Suprapubic skin (tissue), 4 donors: Measurements from ENCODE around the gene CHRNA4. TPM values are rescaled to one million over a fixed set of nuclear protein-coding genes. Genes with fewer than 3 reads are reported as not detected.

Source experiments
- DNase-seq, 2 donors: peaks; one replicate each; pipeline ENCODE4 v3.0.0-alpha.2; 2019; ENCODE audit warnings: low spot score in 2 of 2
- H3K27ac ChIP-seq: fragments of 200-600 bp; sonication (generic); one replicate; pipeline ENCODE4 v1.5.1; 2019
- H3K27me3 ChIP-seq: fragments of 200-600 bp; sonication (generic); one replicate; pipeline ENCODE4 v1.5.1; 2019
- H3K36me3 ChIP-seq: fragments of 200-600 bp; sonication (generic); one replicate; pipeline ENCODE4 v1.5.1; 2019
- H3K4me1 ChIP-seq: fragments of 200-600 bp; sonication (generic); one replicate; pipeline ENCODE4 v1.5.1; 2019
- H3K4me3 ChIP-seq: fragments of 200-600 bp; sonication (generic); one replicate; pipeline ENCODE4 v1.5.1; 2019; ENCODE audit warnings: mild to moderate bottlenecking
- H3K9me3 ChIP-seq: fragments of 200-600 bp; sonication (generic); one replicate; pipeline ENCODE4 v1.5.1; 2019
- EP300 ChIP-seq: sonication (generic); formaldehyde crosslinking; IDR thresholded peaks from one replicate; pipeline ENCODE4 v1.6.1; 2017; ENCODE audit warnings: antibody characterized with exemption
- POLR2A ChIP-seq, 2 donors: fragments of 450-650 bp; IDR thresholded peaks; one replicate each; pipeline ENCODE4 v1.6.1; 2017; ENCODE audit warnings: antibody characterized with exemption in 2 of 2, mild to moderate bottlenecking in 2 of 2, moderate library complexity in 2 of 2
- POLR2AphosphoS5 ChIP-seq, 3 donors: sonication (generic); formaldehyde crosslinking; IDR thresholded peaks; one replicate each; pipeline ENCODE4 v1.6.1; 2017; ENCODE audit warnings: antibody characterized with exemption in 3 of 3
- WGBS: methylation state at CpG from one replicate; pipeline ENCODE4 v1.1.5; 2018; 5-methylcytosine and 5-hydroxymethylcytosine counted together
- total RNA-seq, 4 donors: library from RNA; depleted of rRNA; stranded (reverse); fragments of >200 nt; gene quantifications; one replicate each; pipeline ENCODE4 v1.1.0, GENCODE V29; 2016
- TF ChIP-seq, protein P1 (sequence below), 2 donors: fragments of 200-600 bp in 1 of 2; fragments of 450-650 bp in 1 of 2; sonication (generic) in 1 of 2; IDR thresholded peaks; one replicate each; pipeline ENCODE4 v1.5.1; 2016 to 2019; ENCODE audit warnings: antibody characterized with exemption in 2 of 2, mild to moderate bottlenecking in 1 of 2, moderate library complexity in 1 of 2

CHRNA4 gene
- total RNA-seq, 4 donors from 2014 or later = not detected

DNA sequence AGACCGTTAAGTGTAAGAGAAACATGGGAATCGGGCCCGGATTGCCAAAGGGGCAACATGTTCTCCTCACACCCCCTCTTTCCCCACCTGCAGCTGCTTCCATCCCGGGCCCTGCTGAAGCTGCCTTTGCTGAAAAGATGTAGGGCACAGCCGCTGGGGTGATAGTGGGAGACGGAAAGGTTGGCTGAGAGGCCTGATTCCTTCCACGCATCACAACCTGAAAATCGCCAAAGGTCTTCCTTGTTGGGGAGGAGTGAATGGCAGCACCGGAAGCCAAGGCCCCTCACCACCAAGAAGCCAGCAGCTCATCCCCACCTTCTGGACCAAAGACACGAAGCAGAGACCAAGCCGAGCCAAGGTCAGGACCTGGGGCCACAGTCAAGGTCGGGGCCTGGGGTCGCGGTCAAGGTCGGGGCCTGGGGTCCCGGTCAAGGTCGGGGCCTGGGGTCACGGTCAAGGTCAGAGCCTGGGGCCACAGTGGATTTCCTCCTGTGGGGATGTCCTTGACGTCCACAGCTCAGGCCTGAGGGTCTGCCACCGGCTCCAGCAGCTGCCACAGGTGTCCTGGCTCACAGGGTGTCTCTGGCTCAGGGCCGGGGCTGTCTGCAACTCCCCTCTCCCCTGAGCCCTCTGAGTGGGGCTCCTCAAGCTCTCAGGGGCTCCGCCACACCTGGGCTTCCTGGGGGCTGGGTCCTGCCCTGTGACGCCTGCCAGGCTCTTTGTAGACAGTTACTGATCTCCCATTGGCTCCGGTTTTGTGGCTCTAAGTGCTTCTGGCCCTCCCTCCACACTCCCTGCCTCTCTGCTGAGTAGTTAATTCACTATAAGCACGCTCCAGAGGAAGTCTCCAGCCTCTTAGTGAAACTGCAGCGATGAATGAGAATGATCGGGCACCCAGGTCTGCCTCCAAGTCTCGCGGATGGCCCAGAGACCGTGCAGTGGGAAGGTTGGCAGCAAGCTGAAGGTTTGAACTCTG lies 5.5 kb upstream of the CHRNA4 start:
- Histone ChIP-seq H3K4me1 (no peaks in the 10 kb centered on the region), H3K9me3 (no peaks in the 10 kb centered on the region), H3K36me3 (no peaks in the 10 kb centered on the region), H3K27me3 (peaks cover 87% of the 10 kb centered on the region), H3K4me3 (no peak overlapping the region), H3K27ac (no peak overlapping the region)
- 75% methylated on average over 16 of the region's 30 CpGs for WGBS
- TF ChIP-seq POLR2A (IDR thresholded peaks at IDR 0.05) = no peak
- TF ChIP-seq, protein P1, sequence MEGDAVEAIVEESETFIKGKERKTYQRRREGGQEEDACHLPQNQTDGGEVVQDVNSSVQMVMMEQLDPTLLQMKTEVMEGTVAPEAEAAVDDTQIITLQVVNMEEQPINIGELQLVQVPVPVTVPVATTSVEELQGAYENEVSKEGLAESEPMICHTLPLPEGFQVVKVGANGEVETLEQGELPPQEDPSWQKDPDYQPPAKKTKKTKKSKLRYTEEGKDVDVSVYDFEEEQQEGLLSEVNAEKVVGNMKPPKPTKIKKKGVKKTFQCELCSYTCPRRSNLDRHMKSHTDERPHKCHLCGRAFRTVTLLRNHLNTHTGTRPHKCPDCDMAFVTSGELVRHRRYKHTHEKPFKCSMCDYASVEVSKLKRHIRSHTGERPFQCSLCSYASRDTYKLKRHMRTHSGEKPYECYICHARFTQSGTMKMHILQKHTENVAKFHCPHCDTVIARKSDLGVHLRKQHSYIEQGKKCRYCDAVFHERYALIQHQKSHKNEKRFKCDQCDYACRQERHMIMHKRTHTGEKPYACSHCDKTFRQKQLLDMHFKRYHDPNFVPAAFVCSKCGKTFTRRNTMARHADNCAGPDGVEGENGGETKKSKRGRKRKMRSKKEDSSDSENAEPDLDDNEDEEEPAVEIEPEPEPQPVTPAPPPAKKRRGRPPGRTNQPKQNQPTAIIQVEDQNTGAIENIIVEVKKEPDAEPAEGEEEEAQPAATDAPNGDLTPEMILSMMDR (IDR thresholded peaks at IDR 0.05) = no peak
- TF ChIP-seq POLR2AphosphoS5 (IDR thresholded peaks at IDR 0.05) = no peak
- TF ChIP-seq EP300 = no peak
- DNase-seq = no peak

DNA sequence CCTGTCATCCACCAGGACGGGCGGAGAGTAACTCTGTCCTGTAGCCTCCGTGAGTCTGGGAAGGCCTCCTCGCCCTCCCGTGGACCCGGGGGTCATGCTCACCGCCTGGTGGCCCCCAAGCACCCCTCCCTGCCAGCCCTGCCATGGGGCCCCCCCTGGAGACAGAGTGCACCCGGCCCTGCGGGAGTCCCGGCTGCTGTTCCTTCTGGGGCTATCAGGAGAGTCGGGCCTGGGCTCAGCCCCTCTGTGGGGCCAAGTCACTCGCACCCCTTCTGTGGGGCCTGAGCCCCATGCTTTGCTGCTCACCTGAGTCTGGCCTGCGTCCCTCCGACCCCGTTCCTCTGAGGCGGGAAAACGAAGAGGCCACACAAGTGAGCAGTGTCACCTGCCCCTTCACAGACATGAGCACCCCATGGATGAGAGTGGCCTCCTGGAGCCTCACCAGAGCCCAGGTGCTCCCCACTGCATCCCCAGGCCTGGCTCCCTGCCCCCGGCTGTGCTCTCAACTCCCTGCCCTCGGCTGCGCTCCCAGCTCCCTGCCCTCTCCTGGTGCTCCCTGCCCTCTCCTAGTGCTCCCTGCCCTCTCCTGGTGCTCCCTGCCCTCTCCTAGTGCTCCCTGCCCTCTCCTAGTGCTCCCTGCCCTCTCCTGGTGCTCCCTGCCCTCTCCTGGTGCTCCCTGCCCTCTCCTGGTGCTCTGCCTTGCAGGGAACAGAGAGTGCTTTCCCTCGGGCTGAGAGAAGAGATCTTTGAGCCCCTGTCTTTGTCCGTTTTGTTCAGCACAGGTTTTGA lies 4.6 kb upstream of the CHRNA4 start:
- WGBS = 77% methylated on average over 9 of the region's 22 CpGs
- no peaks in the 10 kb centered on the region for H3K9me3 ChIP-seq
- no peaks in the 10 kb centered on the region for H3K36me3 ChIP-seq
- no peak overlapping the region for H3K27ac ChIP-seq
- no peak overlapping the region for H3K4me3 ChIP-seq
- H3K4me1 ChIP-seq = peaks cover 4% of the 10 kb centered on the region
- DNase-seq = no peak
- TF ChIP-seq POLR2AphosphoS5 (IDR thresholded peaks at IDR 0.05) (no peak), EP300 (no peak), POLR2A (IDR thresholded peaks at IDR 0.05) (no peak)
- TF ChIP-seq, protein P1 (IDR thresholded peaks at IDR 0.05) = no peak
- peaks cover 87% of the 10 kb centered on the region for H3K27me3 ChIP-seq

DNA sequence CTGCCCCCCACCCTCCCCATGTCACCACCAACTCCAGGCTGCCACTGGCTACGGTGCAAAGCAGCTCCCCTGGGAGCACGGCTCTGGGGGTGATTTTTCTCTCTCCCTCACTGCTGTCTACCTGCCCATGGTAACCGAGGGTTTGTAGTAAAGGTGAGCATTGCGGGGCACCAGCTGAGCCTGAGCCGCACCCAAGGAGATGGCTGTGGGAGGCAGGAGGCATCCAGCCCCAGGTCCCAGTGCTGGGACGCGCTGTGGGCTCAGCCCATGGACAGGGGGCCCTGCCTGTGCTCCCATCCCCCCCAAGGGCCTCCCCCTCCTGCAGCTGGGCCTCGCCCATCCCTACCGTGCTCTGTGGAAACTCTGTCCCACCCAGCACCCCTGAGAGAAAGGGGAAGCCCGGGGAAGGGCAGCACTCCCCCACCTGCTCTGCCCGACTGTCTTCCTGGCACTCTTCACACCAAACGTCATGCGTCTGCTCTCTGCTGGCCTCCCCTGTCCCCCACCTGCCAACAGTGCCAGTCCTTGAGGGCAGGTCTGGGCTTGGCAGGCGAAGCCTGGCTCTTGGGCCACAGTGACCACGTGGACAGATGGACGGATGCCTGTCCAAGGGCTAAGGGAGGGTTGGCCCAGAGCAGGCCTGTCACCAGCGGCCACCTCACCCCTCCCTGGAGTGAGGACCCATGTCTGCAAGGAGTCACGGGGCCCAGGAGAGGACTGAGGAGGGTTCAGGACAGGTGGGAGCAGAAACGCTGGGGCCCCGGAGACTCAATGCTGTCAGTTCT lies 3.8 kb upstream of the CHRNA4 start:
- no peaks in the 10 kb centered on the region for H3K9me3 ChIP-seq
- H3K36me3 ChIP-seq = no peaks in the 10 kb centered on the region
- H3K4me3 ChIP-seq = no peak overlapping the region
- peaks cover 12% of the 10 kb centered on the region for H3K4me1 ChIP-seq
- no peak overlapping the region for H3K27ac ChIP-seq
- TF ChIP-seq EP300 (no peak), POLR2A (IDR thresholded peaks at IDR 0.05) (no peak), POLR2AphosphoS5 (IDR thresholded peaks at IDR 0.05) (no peak)
- TF ChIP-seq, protein P1 (IDR thresholded peaks at IDR 0.05) = no peak
- H3K27me3 ChIP-seq = peaks cover 87% of the 10 kb centered on the region
- 63% methylated on average over 10 of the region's 20 CpGs for WGBS
- no peak for DNase-seq

DNA sequence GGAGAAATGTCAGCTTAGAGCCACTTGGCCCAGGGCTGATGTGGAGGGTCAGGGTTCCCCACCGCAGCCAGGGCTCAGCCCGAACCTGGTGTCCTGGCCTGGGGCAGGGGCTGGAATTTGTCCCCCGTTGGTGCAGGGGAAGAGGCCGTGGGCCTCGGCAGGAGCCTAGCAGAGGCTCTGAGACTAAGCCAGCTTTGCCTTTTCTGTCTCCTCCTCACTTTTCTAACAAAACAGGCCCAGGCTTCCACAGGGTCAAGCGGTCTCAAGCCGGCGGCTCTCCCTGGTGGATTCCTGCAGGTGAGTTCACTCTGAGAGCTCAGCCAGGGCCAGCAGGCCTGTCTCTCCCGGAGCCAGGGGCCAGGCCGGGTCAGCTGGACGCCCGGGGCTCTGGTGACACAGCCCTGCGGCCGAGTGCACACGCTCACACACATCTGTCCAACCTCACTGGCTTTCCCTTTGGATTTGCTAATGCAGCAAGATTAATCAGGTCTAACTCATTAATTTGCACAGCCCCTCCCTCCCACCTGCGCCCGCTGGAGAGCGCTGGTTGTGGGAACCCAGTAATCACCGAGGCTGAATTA lies 2.9 kb upstream of the CHRNA4 start:
- Histone ChIP-seq H3K4me1 (peaks cover 12% of the 10 kb centered on the region), H3K9me3 (no peaks in the 10 kb centered on the region), H3K36me3 (no peaks in the 10 kb centered on the region), H3K27me3 (peaks cover 91% of the 10 kb centered on the region), H3K27ac (no peak overlapping the region), H3K4me3 (no peak overlapping the region)
- no peak for TF ChIP-seq EP300
- no peak for TF ChIP-seq POLR2AphosphoS5 (IDR thresholded peaks at IDR 0.05)
- TF ChIP-seq, protein P1 (IDR thresholded peaks at IDR 0.05) = no peak
- TF ChIP-seq POLR2A (IDR thresholded peaks at IDR 0.05) = no peak
- DNase-seq = no peak
- WGBS = 81% methylated on average over 13 of the region's 19 CpGs
